ENCODE results near the gene FAM187B.
"Not testable (repeated sequence)": the region's sequence is repeated elsewhere in the genome, so short reads cannot be mapped to it uniquely, and the experiment has no call there.

FAM187B gene

DNA sequence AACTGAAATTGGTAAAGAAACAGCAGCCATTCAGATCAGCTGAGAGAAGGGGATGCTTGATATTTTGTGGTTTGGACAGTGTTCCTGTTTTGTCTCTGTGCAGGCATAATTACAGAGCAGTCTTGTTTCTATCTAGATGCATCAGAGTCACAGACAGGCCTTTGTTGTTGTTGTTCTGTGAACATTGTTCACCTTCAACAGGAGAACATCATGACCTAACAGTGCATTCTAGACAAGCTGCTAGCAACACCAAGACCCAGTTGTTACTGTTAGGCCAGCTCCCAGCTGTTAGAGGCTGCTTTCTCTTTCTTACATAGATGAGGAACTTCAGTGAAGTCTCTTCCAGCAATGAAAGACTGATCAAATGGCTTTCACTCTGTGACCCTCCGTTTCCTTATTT, 11.8 kb upstream of the FAM187B start:
- in situ Hi-C loops (cut with HindIII; ENCODE audit: low sequenced_read_pairs) = no loop called here

DNA sequence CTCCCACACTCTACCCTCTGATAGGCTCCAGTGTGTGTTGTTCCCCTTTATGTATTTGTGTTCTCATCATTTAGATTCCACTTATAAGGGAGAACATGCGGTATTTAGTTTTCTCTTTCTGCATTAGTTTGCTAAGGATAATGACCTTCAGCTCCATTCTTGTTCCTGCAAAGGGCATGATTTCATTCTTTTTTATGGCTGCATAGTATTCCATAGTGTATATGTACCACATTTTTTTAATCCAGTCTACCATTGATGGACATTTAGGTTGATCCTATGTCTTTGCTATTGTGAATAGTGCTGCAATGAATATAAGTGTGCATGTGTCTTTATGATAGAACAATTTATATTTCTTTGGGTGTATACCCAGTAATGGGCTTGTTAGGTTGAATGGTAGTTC, 11.1 kb upstream of the FAM187B start:
- in situ Hi-C loops (cut with HindIII; ENCODE audit: low sequenced_read_pairs) = not testable (repeated sequence)

DNA sequence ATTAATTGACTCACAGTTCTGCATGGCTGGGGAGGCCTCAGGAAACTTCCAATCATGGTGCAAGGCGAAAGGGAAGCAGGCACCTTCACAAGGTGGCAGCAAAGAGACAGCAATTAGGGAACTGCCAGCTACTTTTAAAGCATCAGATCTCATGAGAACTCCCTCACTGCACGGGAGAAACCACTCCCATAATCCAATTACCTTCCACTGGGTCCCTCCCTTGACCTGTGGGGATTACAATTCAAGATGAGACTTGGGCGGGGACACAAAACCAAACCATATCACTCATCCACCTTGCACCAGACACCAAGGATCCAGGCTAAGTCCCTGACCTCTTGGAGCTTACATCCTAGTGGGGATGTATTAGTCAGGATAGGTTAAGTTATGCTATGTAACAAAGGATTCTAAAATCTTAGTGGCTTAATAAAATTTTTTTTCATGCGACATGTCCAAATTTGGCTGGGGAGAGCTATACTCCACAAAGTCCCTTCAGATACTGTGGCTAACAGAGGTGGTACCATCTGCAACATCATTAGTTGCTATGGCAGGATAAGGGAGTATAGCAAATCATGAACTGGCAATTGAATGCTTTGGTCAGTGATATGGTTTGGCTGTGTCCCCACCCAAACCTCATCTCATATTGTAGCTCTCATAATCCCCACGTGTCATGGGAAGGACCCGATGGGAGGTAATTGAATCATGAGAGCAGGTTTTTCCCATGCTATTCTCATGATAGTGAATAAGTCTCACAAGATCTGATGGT, 8.3 kb upstream of the FAM187B start:
- in situ Hi-C loops (cut with HindIII; ENCODE audit: low sequenced_read_pairs) = no loop called here

DNA sequence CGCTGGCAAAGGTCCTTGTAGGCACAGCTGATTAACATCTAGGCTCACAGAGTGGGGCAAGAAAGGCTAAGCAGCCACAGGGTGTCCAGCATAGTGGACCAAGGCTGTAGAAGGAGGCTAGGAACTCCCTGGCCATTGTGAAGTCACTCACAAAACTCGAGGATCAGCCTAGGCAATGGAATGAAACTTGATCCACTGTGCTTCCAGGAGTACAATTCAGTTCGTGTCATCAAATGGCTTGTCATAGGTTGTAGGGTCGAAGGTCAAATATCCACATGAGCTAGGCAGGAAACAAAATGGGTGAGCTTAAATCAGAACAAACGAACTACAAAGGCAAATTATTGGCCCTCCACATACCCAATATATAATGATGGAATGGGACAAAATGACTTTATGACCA, 4.4 kb upstream of the FAM187B start:
- in situ Hi-C loops (cut with HindIII; ENCODE audit: low sequenced_read_pairs) = no loop called here

DNA sequence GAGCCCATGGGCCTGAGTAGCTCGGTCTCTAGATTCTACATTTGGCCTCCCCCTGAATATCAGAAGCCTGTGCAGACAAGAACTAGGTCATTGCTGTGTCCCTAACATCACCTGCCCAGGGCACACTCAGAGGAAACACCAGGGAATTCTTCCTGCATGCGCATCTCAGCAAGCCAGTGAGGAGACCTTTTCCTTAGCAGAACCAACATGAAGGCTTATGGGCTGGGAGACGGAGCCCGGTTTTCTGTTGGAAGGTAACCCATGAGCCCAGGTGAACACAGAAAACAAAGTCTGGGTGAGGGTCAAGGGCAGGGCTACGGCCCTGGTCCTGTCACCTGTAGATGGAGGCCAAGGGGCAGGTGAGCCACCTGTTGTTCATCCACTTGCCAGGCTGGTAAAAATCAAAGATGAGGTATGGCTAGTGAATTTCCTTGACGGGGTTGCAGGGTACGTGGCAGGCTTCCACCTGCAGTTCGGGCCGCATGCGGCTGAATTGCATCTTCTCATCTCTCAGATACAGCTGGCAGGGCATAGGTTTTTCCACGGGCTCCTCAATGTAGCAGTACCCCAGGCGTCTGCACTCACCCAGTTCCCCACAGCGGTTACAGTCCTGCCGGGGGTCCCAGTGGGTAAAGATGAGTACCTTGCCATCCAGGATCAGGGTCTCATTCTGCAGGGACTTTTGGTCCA, 3.6 kb upstream of the FAM187B start:
- in situ Hi-C loops (cut with HindIII; ENCODE audit: low sequenced_read_pairs) = no loop called here

DNA sequence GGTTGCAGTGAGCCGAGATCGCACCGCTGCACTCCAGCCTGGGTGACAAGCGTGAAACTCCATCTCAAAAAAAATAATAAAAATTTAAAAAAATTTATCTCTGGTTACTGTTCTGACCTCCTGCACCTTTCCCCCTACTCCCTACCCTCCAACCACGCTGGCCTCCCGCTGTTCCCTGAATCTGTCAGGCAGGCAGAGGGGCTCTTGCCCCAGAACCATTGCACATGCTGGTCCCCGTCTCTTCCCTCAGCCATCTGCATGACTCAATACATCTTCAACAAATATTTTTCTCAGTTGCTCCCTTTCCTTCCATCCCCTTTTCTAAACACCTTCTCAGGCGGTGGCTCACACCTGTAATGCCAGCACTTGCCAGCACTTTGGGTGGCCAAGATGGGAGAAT, 1.1 kb upstream of the FAM187B start:
- in situ Hi-C loops (cut with HindIII; ENCODE audit: low sequenced_read_pairs) = no loop called here

DNA sequence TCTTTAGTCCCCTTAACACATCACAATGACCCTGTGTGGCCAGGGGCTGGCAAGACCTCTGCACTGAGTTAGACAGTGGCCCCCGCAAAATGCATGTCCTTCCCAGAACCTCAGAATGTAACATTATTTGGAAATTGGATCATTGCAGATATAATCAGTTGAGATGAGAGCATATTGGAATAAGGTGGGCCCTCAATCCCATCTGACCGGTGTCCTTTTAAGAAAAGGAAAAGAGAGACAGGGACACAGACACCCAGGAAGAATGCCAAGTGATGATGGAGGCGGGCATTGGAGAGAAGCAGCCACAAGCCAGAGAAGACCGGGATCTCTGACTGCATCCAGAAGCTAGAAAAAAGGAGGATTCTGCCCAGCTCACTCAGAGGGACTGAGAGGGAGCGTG, 1.8 kb downstream of the FAM187B start:
- in situ Hi-C loops (cut with HindIII; ENCODE audit: low sequenced_read_pairs) = no loop called here

DNA sequence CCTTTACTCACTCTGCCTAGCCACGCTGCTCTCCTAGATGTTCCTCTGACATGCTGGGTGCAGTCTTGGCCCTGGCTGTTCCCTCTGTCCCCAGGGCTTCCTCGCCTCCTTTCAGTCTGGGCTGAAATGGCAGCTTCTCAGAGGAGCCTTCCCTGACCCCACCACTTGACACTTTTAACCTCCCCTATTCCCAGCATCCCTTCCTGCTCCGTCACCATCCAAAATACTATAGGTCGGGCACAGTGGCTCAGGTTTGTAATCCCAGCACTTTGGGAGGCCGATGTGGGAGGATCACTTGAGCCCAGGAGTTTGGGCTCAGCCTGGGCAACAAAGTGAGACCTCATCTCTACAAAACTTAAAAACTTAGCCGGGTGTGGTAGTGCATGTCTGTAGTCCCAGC, 2.6 kb downstream of the FAM187B start:
- in situ Hi-C loops (cut with HindIII; ENCODE audit: low sequenced_read_pairs) = no loop called here

DNA sequence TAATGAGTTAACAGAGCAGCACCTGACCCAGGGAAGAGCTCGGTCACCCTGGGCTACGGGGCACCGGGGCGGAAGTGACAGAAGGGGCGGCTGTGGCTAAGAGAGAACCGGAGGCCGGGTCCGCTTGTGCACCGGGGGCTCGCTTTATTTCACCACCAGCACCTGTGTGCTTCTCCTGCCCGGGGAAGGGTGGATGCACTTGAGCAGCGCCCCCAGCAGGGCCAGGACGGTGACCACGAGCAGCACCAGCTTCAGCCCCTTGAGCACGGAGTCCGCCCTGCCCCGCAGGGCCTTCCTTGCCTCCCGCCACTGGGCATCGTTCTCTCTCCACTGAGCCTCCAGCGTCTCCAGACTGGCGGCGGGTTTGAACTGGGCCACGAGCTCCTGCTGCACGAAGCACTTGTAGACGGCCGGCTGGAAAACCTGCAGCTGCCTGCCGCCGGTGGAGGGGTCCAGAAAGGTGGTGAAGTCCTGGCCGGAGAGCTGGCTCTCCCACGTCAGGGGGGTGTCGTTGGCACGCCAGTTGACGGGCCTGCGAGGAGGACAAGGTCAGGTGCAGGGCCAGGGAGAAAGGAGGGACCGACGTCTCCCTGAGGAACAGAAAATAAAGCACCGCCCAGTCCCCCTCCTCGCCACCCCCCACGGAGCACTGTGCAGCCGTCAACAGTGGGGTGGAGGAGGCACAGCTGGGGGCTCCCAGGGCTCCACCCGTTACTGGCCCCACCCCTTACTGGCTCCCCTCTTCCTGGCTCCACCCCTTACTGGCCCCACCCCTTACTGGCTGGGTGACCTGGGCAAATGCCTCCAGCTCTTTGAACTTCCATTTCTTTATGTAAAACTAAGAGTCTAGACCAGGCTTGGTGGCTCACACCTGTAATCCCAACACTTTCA, 3.6 kb downstream of the FAM187B start:
- in situ Hi-C loops (cut with HindIII; ENCODE audit: low sequenced_read_pairs) = no loop called here

DNA sequence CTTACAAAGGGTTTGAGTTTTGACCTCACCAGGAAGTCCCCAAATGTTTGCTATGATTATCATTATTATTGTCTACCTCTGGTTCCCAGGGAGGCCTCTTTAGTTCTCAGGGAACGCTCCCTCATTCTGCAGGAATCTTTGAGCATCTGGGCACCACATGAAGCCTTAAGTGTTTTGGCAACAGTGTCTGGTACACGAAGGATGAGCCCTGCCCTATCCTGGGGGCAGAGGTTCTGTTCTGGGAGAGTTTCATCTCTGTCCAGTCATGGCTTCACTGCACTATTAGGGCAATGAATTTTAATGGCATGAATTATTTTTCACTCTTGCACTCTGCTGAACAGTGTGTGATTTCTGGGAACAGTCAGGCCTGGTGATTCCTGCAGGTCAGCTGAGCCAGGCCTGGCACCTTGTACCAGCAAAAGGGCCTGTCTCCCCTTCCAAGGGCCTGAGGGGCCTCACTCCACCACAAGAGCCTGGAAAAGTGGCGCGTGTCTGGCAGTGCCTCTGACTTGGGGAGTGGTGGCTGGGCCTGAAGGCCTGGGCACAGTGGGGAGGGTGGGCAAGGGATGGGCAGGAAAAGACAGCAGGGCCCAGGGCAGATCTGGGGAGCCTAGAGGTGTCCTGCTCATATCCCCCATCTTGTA, 4.6 kb downstream of the FAM187B start:
- in situ Hi-C loops (cut with HindIII; ENCODE audit: low sequenced_read_pairs) = no loop called here

DNA sequence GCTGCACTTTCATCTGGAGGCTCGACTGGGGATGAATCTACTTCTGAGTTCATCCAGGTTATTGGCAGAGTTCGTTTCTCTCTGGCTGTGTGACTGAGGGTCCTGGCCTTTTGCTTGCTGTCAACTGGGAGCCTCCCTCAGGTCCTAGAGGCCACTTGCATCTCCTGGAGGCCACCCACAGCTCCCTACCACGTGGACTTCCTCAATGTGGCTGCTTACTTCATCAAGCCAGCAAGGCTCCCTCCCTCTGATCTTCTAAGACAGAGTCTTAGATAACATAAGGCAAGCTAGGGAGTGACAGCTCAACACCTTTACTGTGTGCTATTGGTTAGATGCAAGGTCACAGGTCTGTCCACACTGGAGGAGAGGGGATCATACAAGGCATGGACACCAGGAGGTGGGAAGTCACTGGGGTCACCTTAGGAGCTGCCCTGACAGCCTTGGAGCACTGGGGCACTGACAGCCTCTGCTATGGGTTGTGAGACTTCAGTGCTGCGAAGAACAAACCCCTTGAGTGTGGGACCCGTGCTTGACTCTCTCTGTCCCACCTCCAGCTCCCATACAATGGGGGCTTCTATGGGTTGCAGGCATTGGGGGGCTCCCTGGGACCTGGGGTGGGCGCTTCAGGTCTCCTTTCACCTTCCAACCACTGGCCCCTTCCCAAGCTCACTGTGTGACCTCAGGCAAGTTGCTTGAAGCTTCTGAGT, 5.3 kb downstream of the FAM187B start:
- in situ Hi-C loops (cut with HindIII; ENCODE audit: low sequenced_read_pairs) = no loop called here

DNA sequence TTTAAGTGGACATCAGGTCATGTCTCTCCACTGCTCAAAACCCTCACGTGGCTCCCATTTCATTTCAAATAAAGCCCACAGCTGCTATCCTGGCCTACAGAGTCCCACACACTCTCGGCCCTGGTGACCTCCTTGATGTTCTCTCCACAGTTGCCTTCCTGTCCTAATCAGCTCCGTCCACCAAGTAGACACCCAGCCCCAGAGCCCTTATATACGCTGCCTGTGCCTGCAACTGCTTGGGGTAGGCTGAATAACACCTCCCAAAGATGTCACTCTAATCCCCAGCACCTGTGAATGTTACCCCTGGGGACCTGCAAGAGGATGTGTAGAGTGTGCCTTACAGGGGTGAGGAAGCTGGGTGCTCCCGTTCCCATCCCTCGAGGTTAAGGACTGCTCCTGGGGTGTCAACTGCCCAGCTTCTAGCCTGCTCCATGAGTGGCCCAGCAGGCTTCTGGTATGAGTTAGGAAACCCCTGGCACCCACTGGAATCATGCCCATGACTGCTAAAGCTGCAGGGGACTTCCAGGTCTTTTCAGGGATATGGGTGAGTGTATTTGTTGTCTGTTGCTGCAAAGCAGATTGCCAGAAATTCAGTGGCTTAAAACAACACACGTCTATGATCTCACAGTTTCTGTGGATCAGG, 6.0 kb downstream of the FAM187B start:
- in situ Hi-C loops (cut with HindIII; ENCODE audit: low sequenced_read_pairs) = no loop called here

DNA sequence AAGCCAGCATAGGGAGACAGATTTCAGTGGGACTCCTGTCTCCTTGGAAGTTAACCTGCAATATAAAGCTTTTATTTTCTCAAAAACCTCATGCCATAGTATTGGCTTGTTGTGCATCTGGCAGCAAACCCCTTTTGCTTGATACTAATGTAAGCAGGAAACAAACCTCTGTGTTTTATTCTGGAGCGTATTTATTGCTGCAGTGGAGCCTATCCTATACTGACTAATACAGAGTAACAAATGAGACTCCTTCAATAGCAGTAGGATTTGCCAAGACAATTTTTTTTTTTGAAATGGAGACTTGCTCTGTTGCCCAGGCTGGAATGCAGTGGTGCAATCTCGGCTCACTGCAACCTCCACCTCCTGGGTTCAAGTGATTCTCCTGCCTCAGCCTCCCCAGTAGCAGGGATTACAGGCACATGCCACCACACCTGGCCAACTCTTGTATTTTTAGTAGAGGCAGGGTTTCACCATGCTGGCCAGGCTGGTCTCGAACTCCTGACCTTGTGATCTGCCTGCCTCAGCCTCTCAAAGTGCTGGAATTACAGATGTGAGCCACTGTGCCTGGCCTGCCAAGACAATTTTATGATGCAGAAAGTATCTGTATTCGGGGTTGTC, 7.5 kb downstream of the FAM187B start:
- in situ Hi-C loops (cut with HindIII; ENCODE audit: low sequenced_read_pairs) = not testable (repeated sequence)

DNA sequence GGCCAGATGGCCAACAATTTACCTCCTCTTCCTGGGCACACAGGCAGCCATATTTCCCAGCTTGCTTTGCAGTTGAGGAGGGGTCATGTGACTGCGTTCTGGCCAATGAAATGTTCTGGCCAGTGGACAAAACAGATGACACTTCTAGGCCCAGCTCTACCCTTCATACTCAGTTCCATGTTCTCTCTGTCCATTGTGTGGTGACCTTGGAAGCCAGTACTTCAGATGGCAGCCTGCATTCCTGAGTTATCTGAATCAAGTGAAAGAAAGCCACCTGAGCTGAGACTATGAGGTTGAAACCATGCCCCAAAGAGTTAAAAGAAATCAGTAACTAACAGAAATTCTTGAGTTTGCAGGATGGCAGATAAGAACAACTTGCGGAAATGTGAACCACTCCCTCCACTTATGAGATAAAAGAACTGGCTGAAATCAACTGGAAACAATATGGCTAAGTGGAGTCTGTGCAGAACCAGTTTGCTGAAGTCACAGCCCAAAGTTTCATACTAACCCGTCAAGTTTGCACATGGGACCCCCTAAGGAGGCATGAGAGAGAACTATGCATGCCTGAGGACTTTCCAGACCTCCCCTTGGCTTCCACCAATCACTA, 8.1 kb downstream of the FAM187B start:
- in situ Hi-C loops (cut with HindIII; ENCODE audit: low sequenced_read_pairs) = no loop called here

DNA sequence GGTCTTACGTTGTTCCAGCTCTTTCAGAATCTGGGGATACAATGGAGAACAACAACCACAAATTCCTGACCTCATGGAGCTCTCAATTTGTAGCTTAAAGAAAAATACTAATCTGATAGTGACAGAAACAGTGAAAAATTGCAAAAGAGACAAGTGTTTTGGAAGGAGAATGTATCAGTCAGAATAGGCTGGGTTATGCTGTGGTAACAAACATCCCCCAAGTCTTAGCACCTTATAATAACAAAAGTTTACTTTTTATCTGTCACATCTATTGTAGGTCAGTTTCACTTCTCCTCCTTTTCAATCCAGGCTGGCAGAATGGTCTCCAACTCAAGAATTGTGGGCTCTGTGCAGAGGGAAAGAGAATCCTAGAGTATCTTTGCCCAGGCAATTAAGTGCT, 9.5 kb downstream of the FAM187B start:
- in situ Hi-C loops (cut with HindIII; ENCODE audit: low sequenced_read_pairs) = no loop called here

DNA sequence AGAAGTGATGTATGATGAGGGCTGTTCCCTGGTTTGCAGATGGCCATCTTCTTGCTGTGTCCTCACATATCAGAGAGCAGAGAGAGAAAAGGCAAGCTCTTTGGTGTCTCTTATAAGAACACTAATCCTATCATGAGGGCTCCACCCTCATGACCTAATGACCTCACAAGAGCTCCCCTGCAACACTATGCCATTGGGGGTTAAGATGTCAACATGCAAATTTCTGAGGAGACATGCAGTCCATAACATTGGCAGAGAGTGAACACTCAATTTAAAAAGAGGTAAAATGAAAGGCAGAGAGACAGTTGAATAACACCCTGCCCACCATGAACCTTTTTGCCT, 10.9 kb downstream of the FAM187B start:
- in situ Hi-C loops (cut with HindIII; ENCODE audit: low sequenced_read_pairs) = no loop called here

DNA sequence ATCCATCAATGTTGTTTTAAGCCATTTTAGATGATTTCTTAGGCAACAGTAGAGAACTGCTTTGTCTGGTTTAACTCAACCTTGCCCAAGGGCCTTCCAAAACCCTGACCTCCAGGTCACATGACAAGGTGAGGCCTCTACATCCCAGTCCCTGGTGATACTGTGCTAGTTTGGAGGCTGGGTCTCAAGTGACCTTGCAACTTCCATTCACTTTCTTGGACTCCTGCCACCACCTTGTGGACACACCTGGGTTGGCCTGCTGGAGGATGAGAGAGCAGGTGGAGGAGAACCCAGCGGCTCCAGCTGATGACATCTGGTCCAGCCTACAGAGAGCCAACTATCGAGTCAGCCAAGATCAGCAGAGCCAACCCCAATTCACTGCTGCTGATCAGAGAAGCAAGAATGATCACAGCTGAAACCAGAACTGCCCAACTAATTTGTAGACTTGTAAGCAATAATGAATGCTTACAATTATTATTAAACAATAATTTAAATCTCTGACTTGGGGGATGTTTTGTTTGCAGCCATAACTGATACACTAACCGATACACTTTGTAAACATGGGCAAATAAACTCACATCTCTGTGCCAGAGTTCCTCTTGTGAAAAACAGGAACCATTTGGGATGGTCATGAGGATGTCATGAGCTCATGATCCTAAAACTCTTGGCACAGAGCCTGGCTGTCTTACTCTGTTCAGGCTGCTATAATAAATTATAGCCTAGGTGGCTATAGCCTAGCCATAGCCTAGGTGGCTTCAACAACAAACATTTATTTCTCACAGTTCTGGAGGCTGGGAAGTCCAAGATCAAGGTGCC, 11.5 kb downstream of the FAM187B start:
- in situ Hi-C loops (cut with HindIII; ENCODE audit: low sequenced_read_pairs) = no loop called here

DNA sequence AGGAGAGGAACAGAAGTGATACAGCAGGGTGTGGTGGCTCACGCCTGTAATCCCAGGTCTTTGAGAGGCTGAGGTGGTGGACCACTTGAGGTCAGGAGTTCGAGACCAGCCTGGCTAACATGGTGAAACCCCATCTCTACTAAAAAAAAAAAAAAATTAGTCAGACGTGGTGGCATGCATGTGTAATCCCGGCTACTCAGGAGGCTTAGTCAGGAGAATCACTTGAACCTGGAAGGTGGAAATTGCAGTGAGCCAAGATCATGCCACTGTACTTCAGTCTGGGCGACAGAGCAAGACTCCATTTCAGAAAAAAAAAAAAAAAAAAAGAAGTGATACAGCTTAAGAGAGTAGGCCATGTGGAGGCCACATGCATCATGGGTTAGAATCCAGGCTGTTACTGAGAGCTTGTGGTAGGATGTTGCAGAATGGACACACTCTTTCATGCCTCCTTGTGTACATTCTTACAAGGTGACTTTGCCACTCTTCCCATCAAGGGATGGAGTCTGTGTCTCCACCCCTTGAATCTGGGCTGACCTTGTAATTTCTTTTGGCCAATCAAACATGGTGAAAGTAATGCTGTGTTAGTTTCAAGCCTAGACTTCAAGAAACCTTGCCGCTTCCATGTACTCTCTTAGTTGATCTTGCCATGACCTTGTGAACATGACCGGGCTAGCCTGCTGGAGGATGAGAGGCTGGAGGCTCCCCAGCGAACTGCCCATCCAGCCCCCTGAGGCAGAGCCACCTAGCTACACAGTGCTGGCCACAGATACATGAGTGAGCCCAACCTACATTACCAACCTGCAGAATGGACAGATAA, 12.3 kb downstream of the FAM187B start:
- in situ Hi-C loops (cut with HindIII; ENCODE audit: low sequenced_read_pairs) = no loop called here
